Cerebellar cortex (tissue), 1 donor: ENCODE measurements around the gene TUBA1A.
A peak's percentile ranks its signal among the peaks of the same experiment; 100 is the strongest.
"Not testable (repeated sequence)": the region's sequence is repeated elsewhere in the genome, so short reads cannot be mapped to it uniquely, and the experiment has no call there.

Experiments used
- DNase-seq: peaks from one replicate; pipeline ENCODE4 v3.0.0-alpha.2; 2015; ENCODE audit warnings: low spot score

TUBA1A gene

GRCh38 chr12:49201595-49202295, 12.9 kb upstream of the TUBA1A start:
- peak; percentile 39 for DNase-seq

DNA sequence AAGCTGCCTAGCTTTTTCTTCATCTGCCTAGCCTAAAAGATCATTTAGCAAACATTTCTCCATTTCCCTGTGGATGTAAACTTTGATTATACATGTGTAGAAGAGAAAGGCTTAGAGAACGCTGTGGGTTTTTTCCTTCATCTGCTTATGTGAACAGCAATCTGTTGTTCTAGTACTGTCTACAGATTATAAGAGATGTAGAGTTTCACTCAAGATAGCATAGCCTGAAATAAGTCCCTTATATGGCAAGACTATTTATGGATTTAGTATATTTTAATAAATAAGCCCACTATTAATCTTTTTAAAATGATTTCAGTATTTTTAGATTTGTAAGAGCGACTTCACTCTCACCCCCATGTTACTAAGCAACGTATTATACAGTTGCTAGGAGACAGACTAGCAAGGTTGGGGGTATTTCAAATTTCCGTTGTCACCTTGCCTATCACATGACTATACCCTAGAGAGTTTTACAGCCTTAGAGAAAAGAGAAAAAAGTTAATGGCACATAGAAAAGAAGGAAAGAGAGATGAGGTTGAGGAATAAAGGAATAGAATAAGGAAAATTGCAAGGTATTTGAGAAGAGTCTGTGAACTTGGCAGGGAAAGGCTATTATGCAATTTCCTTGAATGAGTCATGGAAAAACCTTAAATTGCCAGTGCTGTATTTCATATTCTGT, 12.2 kb upstream of the TUBA1A start:
- DNase-seq: peak; percentile 89

GRCh38 chr12:49198431-49199155, 9.7 kb upstream of the TUBA1A start:
- peak; percentile 69 for DNase-seq

DNA sequence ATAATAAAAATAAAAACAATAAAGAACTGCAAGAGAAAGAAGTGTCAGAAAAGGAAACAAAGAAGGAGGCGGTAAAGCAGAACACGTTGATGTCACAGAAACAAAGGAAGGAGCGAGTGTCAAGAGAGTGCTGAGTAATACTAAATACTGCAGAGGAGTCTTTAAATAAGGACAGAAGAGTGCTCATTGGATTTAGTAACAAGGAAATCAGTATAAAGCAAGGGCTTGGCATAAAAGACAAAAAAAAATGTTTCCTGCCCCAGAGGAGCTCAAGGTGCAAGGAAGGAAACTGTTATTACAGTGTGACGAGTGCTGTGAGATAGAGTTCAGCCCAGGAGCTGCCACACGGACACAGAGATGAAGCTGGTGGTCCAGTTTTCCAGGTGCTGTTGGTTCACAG, 8.4 kb upstream of the TUBA1A start:
- no peak for DNase-seq

- no peak for DNase-seq
Measured at GRCh38 chr12:49195736-49196135, 6.9 kb upstream of the TUBA1A start.

- not testable (repeated sequence) for DNase-seq
Measured at GRCh38 chr12:49193746-49194145, 4.9 kb upstream of the TUBA1A start.

- not testable (repeated sequence) for DNase-seq
Measured at GRCh38 chr12:49191498-49191897, 2.6 kb upstream of the TUBA1A start.

- no peak for DNase-seq
Measured at GRCh38 chr12:49190974-49191373, 2.1 kb upstream of the TUBA1A start.

GRCh38 chr12:49189731-49190716, 1.1 kb upstream of the TUBA1A start:
- peak; percentile 61 for DNase-seq

- DNase-seq: peak; percentile 85
Measured at GRCh38 chr12:49188201-49188915, 522 bp downstream of the TUBA1A start.

DNA sequence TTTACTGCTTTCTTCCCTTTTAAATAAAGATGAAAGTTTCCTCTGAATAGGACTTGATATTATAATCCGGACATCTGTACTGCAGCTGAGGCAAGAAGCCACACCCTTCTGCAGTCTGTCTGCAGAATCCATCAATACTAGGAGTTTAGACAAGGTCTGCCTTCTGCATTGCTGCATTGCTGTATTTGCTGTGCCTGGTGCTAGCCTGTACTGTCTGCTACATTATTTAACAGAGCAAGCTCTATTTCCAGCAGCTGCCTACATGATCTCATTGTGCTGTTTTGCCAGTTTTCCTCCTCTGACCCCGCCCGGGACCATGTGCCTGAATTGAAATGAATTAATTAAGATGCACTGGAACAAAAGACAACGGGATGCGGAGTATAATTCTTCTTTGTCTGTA, 1.7 kb downstream of the TUBA1A start:
- DNase-seq: peak; percentile 94

GRCh38 chr12:49186307-49186706, 2.6 kb downstream of the TUBA1A start:
- DNase-seq: not testable (repeated sequence)

DNA sequence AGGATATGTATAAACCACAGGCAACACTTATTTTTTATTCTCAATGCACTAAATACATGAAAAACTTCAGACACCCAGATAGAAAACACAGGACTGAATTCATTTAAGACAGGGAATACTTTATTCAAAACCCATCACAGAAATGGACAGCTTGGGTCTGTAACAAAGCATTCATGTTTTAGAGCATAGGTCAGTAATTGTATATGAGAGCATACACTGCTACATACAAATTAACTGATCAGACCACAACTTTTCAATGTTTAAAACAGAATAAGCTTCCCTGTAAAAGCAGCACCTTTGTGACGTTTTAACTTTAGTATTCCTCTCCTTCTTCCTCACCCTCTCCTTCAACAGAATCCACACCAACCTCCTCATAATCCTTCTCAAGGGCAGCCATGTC, 4.2 kb downstream of the TUBA1A start:
- not testable (repeated sequence) for DNase-seq

GRCh38 chr12:49183214-49183950, 5.5 kb downstream of the TUBA1A start:
- DNase-seq: not testable (repeated sequence)

GRCh38 chr12:49174218-49174617, 14.7 kb downstream of the TUBA1A start:
- DNase-seq: no peak

GRCh38 chr12:49170924-49171323, 18.0 kb downstream of the TUBA1A start:
- no peak for DNase-seq

DNA sequence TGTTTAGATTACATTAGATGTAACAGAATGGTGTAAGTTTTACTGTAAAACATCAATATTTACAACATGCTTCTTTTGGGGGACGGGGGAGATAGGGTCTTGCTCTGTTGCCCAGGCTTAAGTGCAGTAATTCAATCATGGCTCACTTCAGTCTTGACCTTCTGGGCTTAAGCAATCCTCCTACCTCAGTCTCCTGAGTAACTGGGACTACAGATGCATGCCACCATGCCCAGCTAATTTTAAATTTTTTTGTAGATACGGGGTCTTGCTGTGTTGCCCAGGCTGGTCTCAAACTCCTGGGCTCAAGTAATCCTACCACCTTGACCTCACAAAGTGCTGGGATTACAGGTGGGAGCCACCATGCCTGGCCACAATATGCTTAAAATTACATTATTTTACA, 23.8 kb downstream of the TUBA1A start:
- no peak for DNase-seq

DNA sequence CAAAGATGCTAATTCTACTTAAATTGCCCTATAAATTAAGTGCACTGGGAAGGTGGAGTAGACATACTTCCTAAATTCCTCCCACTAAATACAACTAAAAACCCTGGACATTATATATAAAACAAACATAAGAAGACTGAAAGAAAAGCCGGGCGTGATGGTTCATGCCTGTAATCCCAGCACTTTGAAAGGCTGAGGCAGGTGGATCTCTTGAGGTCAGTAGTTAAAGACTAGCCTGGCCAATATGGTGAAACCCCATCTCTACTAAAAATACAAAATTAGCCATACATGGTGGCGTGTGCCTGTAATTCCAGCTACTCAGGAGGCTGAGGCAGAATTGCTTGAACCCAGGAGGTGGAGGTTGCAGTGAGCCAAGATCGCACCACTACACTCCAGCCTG, 27.0 kb downstream of the TUBA1A start:
- DNase-seq: not testable (repeated sequence)

DNA sequence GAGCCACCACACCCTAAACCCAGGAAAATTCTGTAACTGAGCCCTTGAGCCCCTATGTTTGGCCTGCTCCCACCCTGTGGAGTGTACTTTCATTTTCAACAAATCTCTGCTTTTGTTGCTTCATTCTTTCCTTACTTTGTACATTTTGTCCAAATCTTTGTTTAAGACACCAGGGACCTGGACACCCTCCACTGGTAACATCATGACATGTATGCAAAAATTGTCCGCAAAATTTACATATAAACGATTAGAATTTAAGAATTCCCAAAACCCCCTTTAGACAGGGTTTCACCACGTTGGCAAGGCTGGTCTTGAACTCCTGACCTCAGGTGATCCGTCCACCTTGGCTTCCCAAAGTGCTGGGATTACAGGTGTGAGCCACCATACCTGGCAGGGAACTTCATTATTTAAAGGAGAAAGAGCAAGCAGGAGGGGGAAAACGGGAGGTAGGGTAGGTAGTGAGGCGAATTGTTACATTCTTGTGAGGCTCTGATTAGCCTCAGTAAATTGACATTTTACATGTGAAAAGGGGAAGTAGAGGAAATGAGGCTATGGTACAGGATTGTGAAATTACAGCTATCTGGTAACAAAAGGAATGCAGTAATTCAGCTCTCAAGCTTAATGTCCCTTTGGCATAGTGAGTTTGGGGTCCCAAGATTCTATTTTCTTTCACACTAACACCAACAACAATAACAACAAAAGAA, 27.6 kb downstream of the TUBA1A start:
- no peak for DNase-seq

DNA sequence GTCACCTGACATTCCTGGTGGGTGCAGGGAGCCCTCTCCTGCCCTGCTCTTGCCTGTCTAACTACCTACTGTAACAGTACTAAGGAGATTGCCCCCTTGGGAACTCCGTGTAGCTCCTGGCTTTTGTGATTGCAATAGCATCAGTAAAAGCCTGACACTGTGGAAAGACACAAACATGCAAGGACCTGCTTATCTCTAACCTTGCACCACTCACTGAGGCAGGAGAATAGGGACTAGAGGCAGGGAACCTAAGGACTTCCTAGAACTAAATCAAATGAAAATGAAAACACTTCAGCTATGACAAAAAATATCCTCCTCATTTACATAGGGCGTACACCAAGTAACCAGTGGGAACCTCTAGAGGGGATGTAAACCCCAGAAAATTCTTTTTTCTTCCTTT, 28.5 kb downstream of the TUBA1A start:
- DNase-seq: no peak
